ENCODE data around the gene HIVEP1.

HIVEP1 gene

DNA sequence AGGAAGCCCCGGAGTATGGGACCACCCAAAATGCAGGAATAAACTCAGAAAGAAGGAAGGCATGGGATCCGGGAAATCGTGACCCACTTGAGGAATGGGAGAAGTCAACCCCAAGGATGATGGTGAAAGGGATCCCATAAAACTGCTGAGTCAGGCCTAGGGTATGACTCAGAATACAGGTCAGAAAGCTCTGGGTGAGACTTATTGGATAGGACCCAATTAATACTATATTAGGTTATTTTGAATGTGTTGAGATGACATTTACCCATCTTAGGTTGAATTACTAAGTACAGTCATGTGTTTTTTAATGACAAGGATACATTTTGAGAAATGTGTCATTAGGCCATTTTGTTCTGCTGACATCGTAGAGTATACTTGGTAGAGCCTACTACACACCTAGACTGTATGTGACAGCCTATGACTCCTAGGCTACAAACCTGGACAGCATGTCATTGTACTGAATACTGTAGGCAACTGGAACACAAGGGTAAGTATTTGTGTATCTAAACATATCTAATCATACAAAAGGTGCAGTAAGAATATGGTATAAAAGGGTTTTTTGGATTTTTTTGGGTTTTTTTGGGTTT lies 17.1 kb upstream of the HIVEP1 start:
- DNase-seq: no peak

DNA sequence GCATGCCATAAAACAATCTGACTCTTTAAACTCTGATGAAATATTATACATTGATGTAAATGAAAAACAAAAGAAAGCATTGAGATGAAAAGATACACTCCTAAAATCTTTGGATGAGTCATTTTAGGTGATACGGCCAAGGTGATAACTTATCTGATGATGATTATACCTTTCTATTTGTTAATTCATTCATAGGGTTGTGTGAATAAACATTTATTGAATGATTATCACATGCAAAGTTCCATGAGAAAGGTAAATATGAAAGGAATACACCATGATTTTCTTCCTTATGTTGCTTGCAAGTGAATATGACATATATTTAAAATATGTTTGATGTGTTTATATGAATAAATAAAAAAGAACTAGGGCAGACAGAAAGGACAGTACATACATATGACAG lies 15.4 kb upstream of the HIVEP1 start:
- no peak for DNase-seq

GRCh38 chr6:11999246-11999645 lies 12.9 kb upstream of the HIVEP1 start:
- DNase-seq: no peak

DNA sequence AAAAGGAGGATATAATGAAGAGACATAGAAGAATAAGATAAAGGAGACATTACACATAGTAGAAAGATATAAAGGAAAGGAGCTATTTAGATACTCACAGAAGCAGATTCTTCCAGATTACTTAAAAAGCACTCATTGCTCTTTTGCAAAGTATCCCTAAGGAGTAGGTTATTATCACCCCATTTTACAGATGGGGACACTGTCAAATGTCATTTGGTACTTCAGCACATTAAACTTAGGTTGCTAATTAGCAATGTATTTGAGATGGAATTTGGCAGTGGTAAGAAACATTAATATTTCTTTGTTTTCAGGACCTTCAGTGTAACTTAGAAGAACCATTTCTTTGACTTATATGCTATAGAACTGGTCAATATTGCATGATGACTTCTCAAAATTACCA lies 11.9 kb upstream of the HIVEP1 start:
- DNase-seq: no peak

- DNase-seq: no peak
These were observed 11.0 kb upstream of the HIVEP1 start for GRCh38 chr6:12001004-12001705.

DNA sequence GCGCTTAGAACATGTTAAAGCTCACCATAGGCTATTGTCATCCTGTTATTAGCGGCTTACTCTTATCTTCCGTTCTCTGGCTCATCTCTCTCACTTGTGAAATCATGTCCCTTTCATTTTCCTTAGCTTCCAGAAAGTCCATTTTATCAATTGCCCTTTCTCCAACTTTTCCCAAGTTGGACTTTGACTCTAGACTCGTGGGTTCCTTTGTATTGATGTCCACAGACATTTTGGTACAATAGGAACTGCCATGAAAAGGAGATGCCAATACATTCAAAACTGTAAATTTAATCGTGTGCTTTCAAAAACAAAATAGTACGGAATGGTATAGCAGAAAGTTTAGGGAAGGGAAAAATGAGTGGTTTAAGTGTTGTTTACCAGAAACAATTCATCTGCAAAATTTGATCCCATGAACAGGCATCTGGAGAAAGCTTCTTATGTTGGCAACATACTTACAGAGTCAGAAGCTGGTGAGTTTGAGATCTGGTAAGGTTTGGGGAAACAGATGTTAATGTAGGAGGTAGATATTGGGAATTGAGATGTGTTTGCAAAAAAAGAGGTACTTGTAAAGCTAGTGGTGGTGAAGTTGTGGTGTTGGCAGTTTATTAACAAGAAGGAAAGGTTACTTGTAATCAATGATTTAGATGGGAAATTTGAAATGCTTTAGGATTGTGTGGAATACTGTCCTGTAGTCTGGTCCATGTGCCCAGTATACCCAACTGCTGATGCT lies 10.2 kb upstream of the HIVEP1 start:
- DNase-seq: no peak

GRCh38 chr6:12007473-12007872 lies 4.6 kb upstream of the HIVEP1 start:
- DNase-seq: no peak

DNA sequence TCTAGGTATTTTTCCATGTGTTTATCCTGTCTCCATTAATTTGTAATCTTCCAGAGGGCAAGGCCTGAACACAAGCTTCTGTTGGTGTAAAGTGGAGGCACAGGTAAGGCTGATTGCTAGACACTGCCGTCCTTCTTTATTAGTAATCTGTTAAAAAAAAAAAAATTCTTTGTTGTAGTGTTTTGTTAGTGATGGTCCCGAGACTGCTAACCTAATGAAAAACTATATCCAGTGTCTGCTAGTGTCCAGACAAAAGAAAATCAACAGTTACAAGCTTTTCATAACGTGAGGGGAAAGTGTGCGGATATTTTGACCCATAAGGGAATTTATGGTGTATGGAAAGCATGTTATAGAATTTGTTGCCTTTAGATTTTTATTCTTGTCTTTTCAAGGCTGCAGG lies 4.2 kb upstream of the HIVEP1 start:
- DNase-seq: no peak

DNA sequence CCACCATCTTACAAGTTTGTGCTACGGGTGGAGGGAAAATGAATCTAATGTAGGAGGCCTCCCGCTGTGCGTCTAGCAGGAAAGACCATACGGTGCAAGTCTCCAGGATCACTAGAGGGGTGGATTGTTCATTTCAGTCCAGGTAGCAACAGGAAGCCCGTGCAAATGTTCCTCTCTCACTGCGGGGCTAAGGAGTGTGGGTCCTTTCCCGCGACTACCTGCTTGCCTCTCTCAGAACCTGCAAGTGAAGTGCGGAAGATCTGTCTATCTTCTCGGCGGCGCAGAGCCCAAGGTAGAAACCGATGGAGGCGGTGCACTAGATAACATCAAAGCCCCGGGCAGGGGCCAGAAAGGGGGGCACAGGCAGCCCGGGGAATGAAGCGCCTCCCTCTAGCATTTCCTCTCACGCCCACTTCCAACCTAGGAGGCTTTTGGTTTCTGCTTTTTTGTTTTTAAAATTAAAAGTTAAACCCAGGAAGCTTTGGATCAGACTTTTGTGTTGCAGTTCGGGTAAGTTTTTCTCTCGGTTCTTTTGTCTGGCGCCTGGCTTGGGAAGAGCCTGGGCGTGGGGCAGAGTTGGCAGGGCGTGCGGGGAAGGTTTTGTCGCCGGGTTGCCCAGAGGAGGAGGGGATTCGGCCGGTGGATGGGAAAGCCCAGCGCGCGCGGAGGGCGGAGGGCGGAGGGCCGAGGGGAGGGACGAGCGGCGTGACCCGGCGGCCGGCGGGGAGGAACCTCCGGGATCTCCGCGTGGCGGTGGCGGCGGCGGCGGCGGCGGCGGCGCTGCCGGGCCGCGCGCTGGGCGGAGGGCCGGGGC lies 3.5 kb upstream of the HIVEP1 start:
- DNase-seq: peak; percentile 76 to 89

- peak in 1 of 2 experiments; percentile 43 for DNase-seq
These were observed 2.9 kb upstream of the HIVEP1 start for GRCh38 chr6:12009180-12009685.

GRCh38 chr6:12009876-12010634 lies 2.1 kb upstream of the HIVEP1 start:
- peak in 1 of 2 experiments; percentile 51 for DNase-seq

GRCh38 chr6:12010635-12011275 lies 1.4 kb upstream of the HIVEP1 start:
- DNase-seq: peak; percentile 77 to 87

- peak; percentile 86 to 97 for DNase-seq
These were observed 655 bp upstream of the HIVEP1 start for GRCh38 chr6:12011276-12012037.

DNA sequence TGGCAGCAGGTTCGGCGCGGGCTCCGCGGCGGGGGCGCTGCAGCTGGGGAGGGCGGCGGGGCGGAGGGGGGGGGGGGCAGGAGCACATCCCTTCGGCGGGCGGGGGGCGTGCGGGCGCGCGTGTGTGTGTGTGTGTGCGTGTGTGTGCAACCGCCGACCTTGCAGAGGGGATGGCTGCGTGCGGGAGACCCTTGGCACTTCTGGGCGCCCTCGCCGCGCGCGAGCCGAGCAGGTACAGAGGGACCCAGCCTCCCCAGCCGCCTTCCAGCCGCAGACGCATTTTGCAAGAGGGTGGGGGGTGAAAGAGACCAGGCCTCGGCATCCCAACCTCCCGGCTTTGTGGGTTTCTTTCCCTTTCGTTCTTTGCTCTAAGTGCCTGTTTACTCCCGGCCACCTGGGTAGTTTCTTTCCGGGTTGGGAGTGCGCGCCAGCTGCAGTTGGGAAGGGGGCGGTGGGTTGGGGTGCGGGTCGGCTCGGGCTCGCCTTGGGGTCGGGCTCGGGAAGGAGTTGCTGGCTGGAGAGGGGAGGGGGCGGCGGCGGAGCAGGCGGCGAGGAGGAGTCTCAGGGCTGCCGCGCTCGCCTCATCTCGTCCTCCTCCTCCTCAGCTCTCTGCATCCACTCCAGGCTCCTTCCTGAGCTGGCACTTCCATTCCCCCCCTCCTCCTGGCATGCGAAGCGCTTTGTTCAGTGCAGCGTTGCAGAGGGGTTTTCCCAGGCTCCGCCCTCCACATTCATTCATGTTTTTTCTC lies 620 bp downstream of the HIVEP1 start:
- DNase-seq: peak; percentile 72 to 83

DNA sequence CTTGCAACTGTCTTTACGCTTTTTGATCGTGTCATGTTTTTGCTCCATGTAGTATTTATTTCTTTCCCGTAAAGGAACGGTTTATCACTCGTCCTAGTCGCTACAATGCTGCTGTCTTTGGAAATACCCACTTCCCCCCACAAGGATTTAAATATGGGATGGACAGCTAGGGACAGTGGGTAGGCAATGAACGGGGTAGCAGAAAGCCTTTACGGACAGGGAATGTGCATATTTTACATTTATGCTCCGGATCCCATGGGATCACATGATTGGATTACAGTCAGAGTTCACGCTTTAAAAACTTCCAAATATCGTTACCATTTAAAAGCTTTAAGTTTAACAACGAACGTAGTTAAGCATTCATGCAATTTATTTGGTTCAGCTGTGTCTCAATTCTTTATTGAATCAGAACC lies 1.2 kb downstream of the HIVEP1 start:
- peak in 1 of 2 experiments; percentile 68 for DNase-seq

GRCh38 chr6:12014027-12014872 lies 2.1 kb downstream of the HIVEP1 start:
- DNase-seq: no peak

DNA sequence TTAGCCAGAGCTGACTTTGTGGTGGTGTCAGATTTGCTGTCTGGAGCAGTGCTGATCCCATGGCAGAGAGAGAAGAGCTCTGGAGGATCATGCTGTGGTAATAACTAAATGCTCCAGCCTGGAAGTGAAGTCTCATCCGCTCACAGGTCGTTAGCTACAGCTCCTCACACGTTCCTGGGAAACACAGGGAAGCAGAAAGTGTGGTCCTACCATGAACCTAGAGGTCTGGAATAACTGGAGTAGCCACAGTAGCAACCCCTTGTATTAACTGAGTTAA lies 2.7 kb downstream of the HIVEP1 start:
- DNase-seq: no peak

GRCh38 chr6:12017263-12017662 lies 5.2 kb downstream of the HIVEP1 start:
- DNase-seq: no peak

GRCh38 chr6:12017876-12018401 lies 5.8 kb downstream of the HIVEP1 start:
- DNase-seq: no peak
